Fibroblast of lung (primary cell): ENCODE results near the gene SLC38A8. TPM values are rescaled to one million over a fixed set of nuclear protein-coding genes. Genes with fewer than 3 reads are reported as not detected.
A peak's percentile ranks its signal among the peaks of the same experiment; 100 is the strongest.

Experiments
- DNase-seq, 2 donors: peaks; one replicate each; pipeline versions ENCODE4 v3.0.0 to v3.0.0-alpha.2; 2010; ENCODE audit warnings: low read depth in 2 of 2
- H2AFZ ChIP-seq: 2 replicates; pipeline ENCODE4 v1.5.1; 2012; ENCODE audit warnings: low read length, control low read depth, inconsistent platforms
- H3K27ac ChIP-seq: 2 replicates; pipeline ENCODE4 v1.5.1; 2011; ENCODE audit warnings: low read length, control low read depth; ENCODE audit not compliant: insufficient read depth
- H3K27me3 ChIP-seq: 2 replicates; pipeline ENCODE4 v1.5.1; 2011; ENCODE audit warnings: mild to moderate bottlenecking, low read length; ENCODE audit not compliant: control insufficient read depth, insufficient read depth
- H3K36me3 ChIP-seq: 2 replicates; pipeline ENCODE4 v1.5.1; 2011; ENCODE audit warnings: low read length; ENCODE audit not compliant: control insufficient read depth, insufficient read depth
- H3K4me1 ChIP-seq: 2 replicates; pipeline ENCODE4 v1.5.1; 2011; ENCODE audit warnings: low read length; ENCODE audit not compliant: control insufficient read depth, insufficient read depth; ENCODE audit errors: extremely low read depth
- H3K4me2 ChIP-seq: 2 replicates; pipeline ENCODE4 v1.5.1; 2011; ENCODE audit warnings: low read length, control low read depth; ENCODE audit not compliant: insufficient read depth; ENCODE audit errors: extremely low read depth
- H3K4me3 ChIP-seq, 4 experiments: fragments of 200-600 bp in 1 of 4; sonication (generic) in 1 of 4; replicated peaks in 1 of 4; 2 replicates each; pipeline ENCODE4 v1.5.1; 2011 to 2016; ENCODE audit warnings: low read length in 4 of 4, low read depth in 3 of 4, mild to moderate bottlenecking in 3 of 4, control low read depth in 2 of 4, inconsistent platforms in 1 of 4, mixed read lengths in 1 of 4; ENCODE audit not compliant: insufficient read depth in 1 of 4; ENCODE audit errors: control extremely low read depth in 1 of 4
- H3K79me2 ChIP-seq: 2 replicates; pipeline ENCODE4 v1.5.1; 2012; ENCODE audit warnings: mild to moderate bottlenecking, low read length, inconsistent platforms; ENCODE audit not compliant: control insufficient read depth, insufficient read depth
- H3K9ac ChIP-seq: 2 replicates; pipeline ENCODE4 v1.5.1; 2011; ENCODE audit warnings: mild to moderate bottlenecking, low read length, control low read depth; ENCODE audit not compliant: insufficient read depth
- H3K9me3 ChIP-seq: 2 replicates; pipeline ENCODE4 v1.5.1; 2012; ENCODE audit warnings: low read depth, low read length; ENCODE audit not compliant: control insufficient read depth, insufficient read depth
- H4K20me1 ChIP-seq: 2 replicates; pipeline ENCODE4 v1.5.1; 2011; ENCODE audit warnings: low read length; ENCODE audit not compliant: control insufficient read depth, insufficient read depth; ENCODE audit errors: extremely low read depth
- CTCF ChIP-seq, 2 donors: IDR thresholded peaks in 1 of 2; conservative IDR thresholded peaks in 1 of 2; 1 replicate in 1 of 2; 2 replicates in 1 of 2; pipeline ENCODE4 v1.5.1; 2011 to 2012; ENCODE audit warnings: low read length in 2 of 2, control low read depth in 1 of 2, inconsistent platforms in 1 of 2, low read depth in 1 of 2, mild to moderate bottlenecking in 1 of 2
- EZH2 ChIP-seq: IDR thresholded peaks from 2 replicates; pipeline ENCODE4 v1.5.1; 2012; ENCODE audit warnings: low read length, control low read depth, mild to moderate bottlenecking; ENCODE audit errors: missing control alignments
- polyA plus RNA-seq, 2 donors: library from polyadenylated mRNA; depleted of rRNA in 1 of 2; stranded (reverse) in 1 of 2; unstranded in 1 of 2; fragments of >200 nt; gene quantifications; 2 replicates each; pipeline ENCODE4 v1.2.1, GENCODE V29; 2011 to 2012; ENCODE audit warnings: missing spikeins in 1 of 2
- total RNA-seq: library from RNA; depleted of rRNA; stranded (reverse); fragments of >200 nt; gene quantifications from 2 replicates; pipeline ENCODE4 v1.2.1, GENCODE V29; 2014

Gene SLC38A8
- total and polyA plus RNA-seq, 2 donors (not counting 1 experiment from before 2014, with no cell fraction given): not detected

- H3K79me2 ChIP-seq: no peaks in the 10 kb centered on the region
- DNase-seq: no peak
- H3K4me1 ChIP-seq: no peaks in the 10 kb centered on the region
- no peak overlapping the region for H3K9ac ChIP-seq
- no peaks in the 10 kb centered on the region for H3K9me3 ChIP-seq
- no peak overlapping the region for H3K27ac ChIP-seq
- H3K4me3 ChIP-seq: no peak overlapping the region
- no peak overlapping the region for H2AFZ ChIP-seq
- no peak for TF ChIP-seq EZH2
- no peak for TF ChIP-seq CTCF (conservative IDR thresholded peaks at IDR 0.05 in 1 of 2, IDR thresholded peaks at IDR 0.05 in 1 of 2; ENCODE audit: low read depth in 1 of 2, low read length in 2 of 2)
- peaks cover 12% of the 10 kb centered on the region for H3K27me3 ChIP-seq
- no peaks in the 10 kb centered on the region for H4K20me1 ChIP-seq
- no peak overlapping the region for H3K4me2 ChIP-seq
- H3K36me3 ChIP-seq: no peaks in the 10 kb centered on the region
Measured at GRCh38 chr16:84045818-84046470, 3.3 kb upstream of the SLC38A8 start.

DNA sequence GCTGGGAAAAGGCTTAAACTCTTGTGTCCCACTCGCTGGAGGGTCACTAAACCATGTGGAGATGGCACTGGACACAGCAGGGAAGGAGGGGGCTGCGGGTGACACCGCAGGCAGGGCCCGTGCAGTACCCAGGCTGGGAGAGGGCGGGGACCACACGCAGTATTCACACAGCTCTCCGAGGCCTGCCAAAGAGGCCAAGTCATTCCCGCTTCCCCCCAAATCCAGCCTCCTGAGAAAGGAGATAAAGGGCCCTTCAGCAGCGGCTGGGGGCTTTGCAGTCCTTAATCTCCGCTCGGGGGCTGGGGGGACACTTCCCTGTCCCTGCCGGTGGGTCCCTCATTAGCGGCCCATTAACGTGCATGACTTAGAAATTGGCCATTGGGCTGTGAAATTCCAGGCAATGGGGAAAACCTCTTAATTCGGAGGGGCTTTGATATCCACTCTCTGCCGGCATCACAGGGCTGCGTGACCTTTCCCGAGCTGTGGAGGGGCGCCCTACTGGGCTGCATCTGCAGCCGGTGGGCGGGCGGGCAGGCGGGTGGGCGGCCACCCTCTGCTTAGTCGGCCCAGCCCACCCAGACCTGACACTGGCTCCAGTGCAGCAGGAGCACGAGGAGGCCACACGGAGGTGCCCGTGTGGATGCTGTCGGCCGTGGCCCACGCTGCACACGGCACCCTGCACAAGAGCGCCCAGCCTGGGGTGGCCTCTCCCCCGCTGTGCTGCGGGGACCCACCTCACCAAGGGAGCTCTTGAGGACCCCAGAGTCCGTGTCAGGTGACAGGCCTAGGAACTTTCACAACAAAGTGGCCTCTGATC lies 2.6 kb upstream of the SLC38A8 start:
- H3K79me2 ChIP-seq: no peaks in the 10 kb centered on the region
- H3K4me3 ChIP-seq: no peak overlapping the region
- no peak overlapping the region for H3K9ac ChIP-seq
- peaks cover 19% of the 10 kb centered on the region for H3K27me3 ChIP-seq
- no peaks in the 10 kb centered on the region for H3K4me1 ChIP-seq
- no peak for DNase-seq
- H3K4me2 ChIP-seq: no peak overlapping the region
- H3K27ac ChIP-seq: no peak overlapping the region
- TF ChIP-seq EZH2 (no peak), CTCF (conservative IDR thresholded peaks at IDR 0.05 in 1 of 2, IDR thresholded peaks at IDR 0.05 in 1 of 2; ENCODE audit: low read depth in 1 of 2, low read length in 2 of 2) (no peak)
- no peaks in the 10 kb centered on the region for H3K9me3 ChIP-seq
- no peaks in the 10 kb centered on the region for H3K36me3 ChIP-seq
- H4K20me1 ChIP-seq: no peaks in the 10 kb centered on the region
- no peak overlapping the region for H2AFZ ChIP-seq

- no peak overlapping the region for H3K27ac ChIP-seq
- no peaks in the 10 kb centered on the region for H3K4me1 ChIP-seq
- H3K4me3 ChIP-seq: no peak overlapping the region
- H3K9ac ChIP-seq: no peak overlapping the region
- H3K36me3 ChIP-seq: no peaks in the 10 kb centered on the region
- H2AFZ ChIP-seq: no peak overlapping the region
- no peak overlapping the region for H3K4me2 ChIP-seq
- no peaks in the 10 kb centered on the region for H4K20me1 ChIP-seq
- no peaks in the 10 kb centered on the region for H3K79me2 ChIP-seq
- TF ChIP-seq EZH2 (no peak), CTCF (conservative IDR thresholded peaks at IDR 0.05 in 1 of 2, IDR thresholded peaks at IDR 0.05 in 1 of 2; ENCODE audit: low read depth in 1 of 2, low read length in 2 of 2) (peak; percentile 5 to 47)
- peak; percentile 14 to 29 for DNase-seq
- peaks cover 26% of the 10 kb centered on the region for H3K27me3 ChIP-seq
- H3K9me3 ChIP-seq: no peaks in the 10 kb centered on the region
Measured at GRCh38 chr16:84044118-84044488, 1.5 kb upstream of the SLC38A8 start.
